ENCODE measurements around the gene COL4A2.

- TF ChIP-seq CTCF (IDR thresholded peaks at IDR 0.05) (no peak), POLR2A (IDR thresholded peaks at IDR 0.05) (no peak), POLR2AphosphoS5 (IDR thresholded peaks at IDR 0.05) (no peak)
Observed at GRCh38 chr13:110276553-110276950, 30.5 kb upstream of the COL4A2 start.

Measured in suprapubic skin (tissue), 4 donors.